ENCODE results near the gene DDX31.
"Not testable (repeated sequence)": the region's sequence is repeated elsewhere in the genome, so short reads cannot be mapped to it uniquely, and the experiment has no call there.

The DDX31 gene

GRCh38 chr9:132669698-132670456, at the start of gene DDX31:
Gene DDX31, minus strand, starts transcription at chr9:132669983. Its CDS starts 49 bp downstream, at chr9:132669934.
- DNase-seq (ENCODE audit: low read depth), result no peak
- peak within 1 kb of the TSS; percentile 91 for H3K4me3 ChIP-seq (ENCODE audit: low read depth, low read length)
- TF ChIP-seq CTCF (IDR thresholded peaks at IDR 0.05; ENCODE audit: low read depth, low read length, missing control alignments), result no peak

DNA sequence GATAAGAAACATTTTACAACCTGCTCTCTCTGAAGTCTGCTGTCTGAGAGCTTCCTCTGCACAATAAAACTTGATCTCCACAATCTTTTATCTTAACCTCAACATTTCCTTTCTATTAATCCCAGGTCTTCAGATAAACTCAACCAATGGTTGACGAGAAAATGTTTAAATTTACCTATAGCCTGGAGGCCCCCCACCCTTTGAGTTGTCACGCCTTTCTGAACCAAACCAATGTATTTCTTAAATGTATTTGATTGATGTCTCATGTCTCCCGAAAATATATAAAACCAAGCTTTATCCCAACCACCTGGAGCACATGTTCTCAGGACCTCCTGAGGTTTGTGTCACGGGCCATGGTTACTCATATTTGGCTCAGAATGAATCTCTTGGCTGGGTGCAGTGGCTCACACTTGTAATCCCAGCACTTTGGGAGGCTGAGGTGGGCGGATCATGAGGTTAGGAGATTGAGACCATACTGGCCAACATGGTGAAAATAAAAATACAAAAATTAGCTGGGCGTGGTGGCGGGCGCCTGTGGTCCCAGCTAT, 48.7 kb upstream of the DDX31 start:
- DNase-seq (ENCODE audit: low read depth); H3K4me3 ChIP-seq (ENCODE audit: low read depth, low read length): not testable (repeated sequence)

DNA sequence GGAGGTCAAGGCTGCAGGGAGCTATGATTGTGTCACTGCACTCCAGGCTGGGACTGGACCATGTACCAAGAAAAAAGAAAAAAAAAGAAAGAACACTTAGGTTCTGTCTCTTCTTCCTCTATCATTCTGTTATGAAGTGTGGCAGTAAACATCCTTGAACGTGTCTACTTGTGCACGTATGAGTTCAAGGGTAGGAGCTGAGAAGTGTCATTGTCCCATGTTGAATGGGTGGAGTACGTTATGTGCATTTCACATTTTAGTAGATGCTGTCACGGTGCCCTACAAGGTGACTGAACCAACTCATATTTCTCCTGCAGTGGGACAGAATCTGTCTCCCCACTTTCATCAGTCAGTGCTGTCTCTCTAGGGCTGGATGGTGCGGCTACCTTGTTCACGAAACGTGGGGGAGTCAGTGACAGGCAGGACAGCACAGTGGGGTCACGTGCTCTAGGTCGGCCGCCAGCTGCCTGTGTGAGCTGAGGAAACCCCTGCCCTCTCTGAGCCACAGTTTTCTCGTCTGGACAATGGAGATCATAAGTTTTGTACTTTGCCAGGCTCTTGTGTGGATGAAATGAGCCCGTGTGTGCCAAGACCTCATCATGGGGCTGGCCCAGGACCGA, 47.7 kb upstream of the DDX31 start:
- no peak for TF ChIP-seq CTCF (IDR thresholded peaks at IDR 0.05; ENCODE audit: low read depth, low read length, missing control alignments)
- no peak overlapping the region for H3K4me3 ChIP-seq (ENCODE audit: low read depth, low read length)
- DNase-seq (ENCODE audit: low read depth), result no peak

- no peak for TF ChIP-seq CTCF (IDR thresholded peaks at IDR 0.05; ENCODE audit: low read depth, low read length, missing control alignments)
- DNase-seq (ENCODE audit: low read depth), result no peak
- no peak overlapping the region for H3K4me3 ChIP-seq (ENCODE audit: low read depth, low read length)
These were observed 46.2 kb upstream of the DDX31 start for GRCh38 chr9:132716007-132716406.

- no peak overlapping the region for H3K4me3 ChIP-seq (ENCODE audit: low read depth, low read length)
- TF ChIP-seq CTCF (IDR thresholded peaks at IDR 0.05; ENCODE audit: low read depth, low read length, missing control alignments), result no peak
- no peak for DNase-seq (ENCODE audit: low read depth)
These were observed 43.0 kb upstream of the DDX31 start for GRCh38 chr9:132712753-132713152.

DNA sequence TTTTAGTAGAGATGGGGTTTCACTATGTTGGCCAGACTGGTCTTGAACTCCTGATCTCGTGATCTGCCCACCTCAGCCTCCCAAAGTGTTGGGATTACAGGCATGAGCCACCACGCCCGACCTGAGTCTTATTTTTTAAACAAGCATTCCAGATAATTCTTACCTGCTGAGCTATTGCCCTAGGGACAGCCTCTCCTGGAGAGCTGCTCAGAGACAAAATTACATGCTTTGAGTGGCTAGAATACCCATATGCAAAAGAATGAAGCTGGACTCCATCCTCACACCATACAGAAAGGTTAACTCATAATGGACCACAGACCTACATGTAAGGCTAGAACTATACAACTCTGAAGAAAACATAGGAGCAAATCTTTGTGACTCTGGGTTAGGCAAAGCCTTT, 42.1 kb upstream of the DDX31 start:
- no peak overlapping the region for H3K4me3 ChIP-seq (ENCODE audit: low read depth, low read length)
- TF ChIP-seq CTCF (IDR thresholded peaks at IDR 0.05; ENCODE audit: low read depth, low read length, missing control alignments), result no peak

GRCh38 chr9:132711152-132711551, 41.4 kb upstream of the DDX31 start:
- DNase-seq (ENCODE audit: low read depth), result not testable (repeated sequence)

More for the DNA sequence above, 42.1 kb upstream of the DDX31 start:
- no peak for DNase-seq (ENCODE audit: low read depth)

GRCh38 chr9:132710333-132710732, 40.5 kb upstream of the DDX31 start:
- DNase-seq (ENCODE audit: low read depth), result no peak
- no peak for TF ChIP-seq CTCF (IDR thresholded peaks at IDR 0.05; ENCODE audit: low read depth, low read length, missing control alignments)
- H3K4me3 ChIP-seq (ENCODE audit: low read depth, low read length), result no peak overlapping the region

More at GRCh38 chr9:132711152-132711551, 41.4 kb upstream of the DDX31 start:
- not testable (repeated sequence) for H3K4me3 ChIP-seq (ENCODE audit: low read depth, low read length)

All from GM12864 (cell line).